B cell (primary cell): Measurements from ENCODE around the gene SERPINA12.

Experiments
- CTCF ChIP-seq: fragments of 200-600 bp; IDR thresholded peaks from one replicate; pipeline ENCODE4 v1.8.0; 2022; ENCODE audit warnings: antibody characterized with exemption, mild to moderate bottlenecking
- EZH2 ChIP-seq: IDR thresholded peaks from 2 replicates; pipeline ENCODE4 v1.6.1; 2012; ENCODE audit warnings: borderline replicate concordance, low read depth, mild to moderate bottlenecking, moderate library complexity, low read length; ENCODE audit not compliant: insufficient read depth, poor library complexity, severe bottlenecking

GRCh38 chr14:94439453-94440057, 69.7 kb downstream of the SERPINA12 start:
- TF ChIP-seq CTCF (no peak), EZH2 (no peak)
